Esophagus mucosa (tissue), 1 donor: Measurements from ENCODE around the gene ALCAM. TPM values are rescaled to one million over a fixed set of nuclear protein-coding genes. Genes with fewer than 3 reads are reported as not detected.

ENCODE experiments used
- ATAC-seq: fragments of 200-7000 bp; cut with Tn5 transposase; one replicate; pipeline ENCODE4 v1.9.1; 2020
- total RNA-seq: library from RNA; stranded (reverse); gene quantifications from one replicate; pipeline ENCODE4 v1.2.4, GENCODE V29; 2023
- donor health status: DM: yes; HTN: yes; CAD: no.

ALCAM gene
- total RNA-seq, 1 donor from 2014 or later, result 4.7 TPM

GRCh38 chr3:105431200-105431599 is 64.5 kb downstream of the ALCAM start:
- no peak for ATAC-seq

GRCh38 chr3:105435277-105435676 is 68.6 kb downstream of the ALCAM start:
- no peak for ATAC-seq

- no peak for ATAC-seq
Measured at GRCh38 chr3:105436687-105437086, 70.0 kb downstream of the ALCAM start.

GRCh38 chr3:105440113-105440512 is 73.4 kb downstream of the ALCAM start:
- ATAC-seq, result no peak

DNA sequence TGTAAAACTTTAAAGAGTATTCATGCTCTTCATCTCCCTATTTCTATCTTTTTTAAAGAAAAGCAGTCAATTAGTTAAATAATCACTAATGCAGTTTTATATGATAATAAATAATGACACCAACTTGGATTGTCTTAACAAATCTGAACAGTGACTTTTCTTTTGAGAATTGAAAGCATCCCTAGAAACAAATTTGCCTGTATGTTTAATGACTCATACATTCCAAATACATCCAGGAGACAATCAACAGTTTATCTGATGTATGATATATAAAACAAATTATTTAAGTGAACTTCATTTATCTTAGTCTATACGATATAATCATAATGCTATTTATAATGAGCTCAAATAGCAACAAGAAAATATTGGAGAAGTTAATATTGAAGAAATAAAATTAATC is 78.0 kb downstream of the ALCAM start:
- no peak for ATAC-seq

DNA sequence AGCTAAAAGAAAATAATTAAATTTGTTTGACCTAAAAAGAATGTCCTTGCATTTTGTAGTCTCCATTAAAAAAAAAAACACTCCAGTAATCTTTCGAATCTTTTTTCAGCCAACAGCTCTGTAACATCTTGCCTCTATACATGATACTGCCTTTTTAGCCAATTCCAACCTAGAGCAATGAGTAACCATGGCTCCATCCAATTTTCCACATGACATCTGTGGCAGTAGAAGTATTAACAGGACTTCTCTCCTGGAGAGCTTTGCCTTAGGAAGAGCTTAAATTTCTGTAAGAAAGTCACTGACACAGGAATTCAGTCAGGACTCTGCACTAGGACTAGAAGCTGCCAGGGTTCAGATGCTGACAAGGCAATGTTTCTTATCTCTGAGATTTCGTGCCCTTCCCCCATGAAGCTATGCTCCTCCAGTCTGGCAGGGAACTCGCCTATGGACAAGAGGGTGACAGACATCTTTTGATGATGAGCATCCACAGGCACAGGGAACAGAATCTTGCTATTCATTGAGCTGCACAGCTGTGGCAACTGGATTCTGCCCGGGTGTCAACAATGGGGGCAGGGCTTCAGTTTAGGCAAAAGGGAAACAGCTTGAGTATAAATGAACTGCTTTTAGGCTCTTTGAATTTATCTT is 81.8 kb downstream of the ALCAM start:
- ATAC-seq, result no peak

DNA sequence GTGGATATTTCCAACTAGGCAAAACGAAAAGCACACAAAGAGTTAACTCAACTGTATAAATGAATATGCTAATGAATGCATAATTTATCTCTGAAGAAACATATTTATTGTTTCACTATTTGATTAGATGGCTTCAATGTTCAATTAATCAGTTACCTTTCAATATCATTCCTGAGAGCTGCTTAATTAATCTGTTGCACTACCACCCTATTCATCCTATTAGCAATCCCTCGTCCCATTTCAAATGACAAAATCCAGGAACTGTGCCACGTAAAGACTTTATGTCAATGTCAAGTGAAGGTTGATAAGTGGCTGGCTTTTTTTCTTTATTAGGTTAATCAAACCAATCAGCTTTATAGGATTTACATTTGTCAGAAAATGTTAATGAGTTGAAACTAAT is 82.7 kb downstream of the ALCAM start:
- no peak for ATAC-seq

DNA sequence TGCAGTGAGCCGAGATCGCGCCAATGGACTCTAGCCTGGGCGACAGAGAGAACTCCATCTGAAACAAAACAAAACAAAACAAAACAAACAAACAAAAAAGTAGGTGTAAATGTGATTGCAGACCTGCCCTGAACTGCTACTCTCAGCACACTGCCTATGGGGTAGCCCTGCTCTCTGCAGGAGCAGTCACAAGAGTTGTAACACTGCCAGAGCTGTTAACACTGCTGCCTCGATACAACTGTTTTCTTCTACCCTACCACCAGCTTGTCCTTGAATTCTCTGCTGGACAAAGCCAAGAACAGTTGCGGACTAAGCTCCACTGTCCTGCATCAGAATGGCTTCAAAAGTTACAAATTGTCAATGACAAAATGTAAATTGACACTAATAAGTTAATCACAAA is 89.3 kb downstream of the ALCAM start:
- no peak for ATAC-seq

GRCh38 chr3:105458518-105459215 is 92.0 kb downstream of the ALCAM start:
- ATAC-seq, result no peak

- ATAC-seq, result no peak
Measured at GRCh38 chr3:105459566-105460290, 93.0 kb downstream of the ALCAM start.

- no peak for ATAC-seq
Measured at GRCh38 chr3:105463620-105464019, 96.9 kb downstream of the ALCAM start.

GRCh38 chr3:105465251-105465853 is 98.6 kb downstream of the ALCAM start:
- ATAC-seq, result no peak

- no peak for ATAC-seq
Measured at GRCh38 chr3:105466072-105466471, 99.4 kb downstream of the ALCAM start.

DNA sequence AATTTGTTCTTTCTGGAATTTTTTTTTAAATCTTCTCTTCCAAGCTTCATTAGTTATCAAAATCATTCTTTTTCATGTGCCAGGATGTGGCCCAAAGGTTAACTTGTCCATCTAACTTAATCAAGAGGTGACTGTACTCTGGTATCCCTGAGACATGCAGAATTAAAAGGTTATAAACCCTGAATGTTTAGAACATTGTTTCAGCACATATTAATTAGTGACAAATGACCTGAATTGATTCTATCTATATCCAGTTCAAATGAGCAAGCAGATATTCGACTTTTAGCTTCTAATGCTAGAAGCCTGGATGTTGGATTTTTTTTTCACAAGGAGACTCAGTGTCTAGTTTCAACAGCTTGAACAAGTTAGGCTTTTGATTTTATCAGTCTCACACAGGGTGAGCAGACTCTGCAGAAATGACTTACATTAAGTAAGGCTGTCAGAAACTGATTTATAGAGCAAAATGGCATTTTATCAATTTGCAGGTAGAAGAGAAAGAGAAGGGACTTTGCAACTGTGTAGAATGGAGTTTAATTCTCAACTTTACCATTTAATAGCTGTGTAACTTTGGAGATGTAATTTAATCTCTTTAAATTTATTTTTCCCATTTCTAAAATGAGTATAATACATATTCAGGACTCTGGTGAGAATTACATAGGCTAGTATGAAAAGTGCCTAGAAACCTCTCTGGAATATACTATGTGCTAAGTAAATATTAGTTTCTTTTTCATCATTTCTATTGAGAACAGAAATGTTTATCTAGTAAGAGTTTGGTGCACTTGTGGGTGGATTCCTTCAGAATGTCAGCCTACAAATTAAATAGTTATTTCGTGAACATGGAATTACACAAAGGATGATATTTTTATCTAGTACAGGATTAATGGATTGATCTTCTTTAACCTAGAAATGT is 100.0 kb downstream of the ALCAM start:
- ATAC-seq, result no peak

- no peak for ATAC-seq
Measured at GRCh38 chr3:105470851-105471250, 104.1 kb downstream of the ALCAM start.

DNA sequence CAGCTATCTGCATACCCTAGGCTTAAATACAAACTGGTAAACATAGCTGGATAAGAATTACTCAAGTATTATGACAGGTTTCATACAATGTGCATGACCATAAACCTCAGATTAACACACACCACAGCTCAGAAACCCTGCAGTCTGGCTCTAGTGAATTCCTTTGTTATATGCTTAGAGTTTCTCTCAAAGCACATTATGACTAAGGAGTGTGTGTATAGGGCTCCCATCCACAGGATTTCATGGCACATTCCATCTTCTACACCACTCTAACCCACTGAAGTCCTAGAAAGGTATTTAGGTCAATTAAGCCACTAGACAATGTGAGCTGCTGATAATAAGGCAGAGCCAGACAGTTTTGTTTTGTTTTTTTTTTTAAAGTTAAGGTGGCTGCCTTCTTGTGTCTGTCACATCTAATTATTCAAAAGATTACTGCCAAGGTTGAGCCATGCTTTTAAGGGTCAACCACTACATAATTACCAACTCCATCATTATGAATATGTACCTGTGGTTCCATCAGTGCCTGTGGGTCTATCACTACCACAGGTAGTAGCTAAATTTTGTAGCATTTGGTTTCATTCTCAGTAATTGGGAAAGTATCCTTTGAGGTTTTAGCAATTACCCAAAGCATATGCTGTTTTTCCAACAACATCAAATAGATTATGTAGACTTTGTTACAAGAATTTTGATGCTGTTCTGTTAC is 107.0 kb downstream of the ALCAM start:
- ATAC-seq, result peak; percentile 62

DNA sequence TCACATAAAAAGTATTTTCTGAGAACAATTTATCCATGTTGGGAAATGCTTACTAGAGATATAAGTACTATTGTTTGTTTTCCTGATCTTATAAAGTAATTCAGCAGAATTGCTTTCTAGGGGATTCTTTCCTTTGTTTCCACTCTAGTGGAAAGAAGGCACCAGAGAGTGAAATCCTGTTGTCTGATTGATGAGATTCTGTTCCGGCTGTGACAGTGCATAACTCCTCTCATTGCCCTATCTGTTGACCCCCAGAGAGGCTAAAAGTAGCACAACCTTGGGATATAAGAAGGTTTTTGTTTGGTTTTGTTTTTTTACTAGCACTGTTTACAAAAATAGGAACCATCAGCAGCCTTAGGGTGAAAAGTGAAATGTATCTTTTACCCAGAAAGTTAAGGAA is 114.1 kb downstream of the ALCAM start:
- no peak for ATAC-seq

DNA sequence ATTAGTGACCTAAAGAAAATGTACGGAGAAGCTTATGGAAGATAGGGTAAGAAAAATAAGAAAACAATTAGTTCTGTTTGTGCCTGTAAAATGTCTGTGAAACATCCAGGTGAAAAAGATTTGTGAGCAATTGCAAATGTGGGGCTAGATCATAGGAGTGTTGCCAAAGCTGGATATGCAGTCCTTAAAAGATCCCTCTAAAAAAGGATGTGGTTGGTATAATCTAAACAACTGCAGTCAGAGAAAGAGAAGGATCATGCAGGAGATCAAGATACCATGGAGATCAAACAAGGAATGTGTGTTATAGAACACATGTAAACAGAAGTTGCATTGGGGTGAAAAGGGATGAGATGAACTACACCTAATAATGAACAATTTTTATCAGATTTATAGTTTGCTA is 116.8 kb downstream of the ALCAM start:
- ATAC-seq, result no peak

- ATAC-seq, result no peak
Measured at GRCh38 chr3:105490045-105490444, 123.3 kb downstream of the ALCAM start.

DNA sequence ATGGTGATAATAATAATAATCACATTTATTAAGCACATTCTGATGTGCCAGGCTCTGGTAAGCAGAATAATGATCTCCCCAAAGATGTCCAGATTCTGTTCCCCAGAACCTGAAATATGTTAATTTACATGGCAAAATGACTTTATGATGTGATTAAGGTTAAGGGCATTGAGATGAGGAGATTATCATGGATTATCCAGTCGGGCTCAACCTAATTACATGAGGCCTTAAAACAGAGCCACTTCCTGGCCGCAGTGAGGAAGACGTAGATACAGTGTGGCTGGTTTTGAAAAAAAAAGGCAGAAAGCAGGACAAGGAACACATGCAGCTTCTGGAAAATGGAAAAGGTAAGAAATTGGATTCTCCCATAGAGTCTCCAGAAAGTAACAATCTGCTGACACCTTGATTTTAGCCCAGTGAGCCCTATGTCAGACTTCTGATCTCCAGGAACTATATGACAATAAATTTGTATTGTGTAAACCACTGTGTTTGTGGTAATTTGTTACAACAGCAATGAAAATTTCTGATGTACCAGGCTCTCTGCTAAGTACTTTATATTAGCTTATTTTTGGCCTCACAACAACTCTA is 126.7 kb downstream of the ALCAM start:
- ATAC-seq, result no peak

GRCh38 chr3:105495021-105495420 is 128.3 kb downstream of the ALCAM start:
- no peak for ATAC-seq
